ENCODE data around the gene CYP21A2. TPM values are rescaled to one million over a fixed set of nuclear protein-coding genes. Genes with fewer than 3 reads are reported as not detected.

The CYP21A2 gene
- total and polyA plus RNA-seq, 2 experiments from 2014 or later, result 0.62 to 1.0 TPM

DNA sequence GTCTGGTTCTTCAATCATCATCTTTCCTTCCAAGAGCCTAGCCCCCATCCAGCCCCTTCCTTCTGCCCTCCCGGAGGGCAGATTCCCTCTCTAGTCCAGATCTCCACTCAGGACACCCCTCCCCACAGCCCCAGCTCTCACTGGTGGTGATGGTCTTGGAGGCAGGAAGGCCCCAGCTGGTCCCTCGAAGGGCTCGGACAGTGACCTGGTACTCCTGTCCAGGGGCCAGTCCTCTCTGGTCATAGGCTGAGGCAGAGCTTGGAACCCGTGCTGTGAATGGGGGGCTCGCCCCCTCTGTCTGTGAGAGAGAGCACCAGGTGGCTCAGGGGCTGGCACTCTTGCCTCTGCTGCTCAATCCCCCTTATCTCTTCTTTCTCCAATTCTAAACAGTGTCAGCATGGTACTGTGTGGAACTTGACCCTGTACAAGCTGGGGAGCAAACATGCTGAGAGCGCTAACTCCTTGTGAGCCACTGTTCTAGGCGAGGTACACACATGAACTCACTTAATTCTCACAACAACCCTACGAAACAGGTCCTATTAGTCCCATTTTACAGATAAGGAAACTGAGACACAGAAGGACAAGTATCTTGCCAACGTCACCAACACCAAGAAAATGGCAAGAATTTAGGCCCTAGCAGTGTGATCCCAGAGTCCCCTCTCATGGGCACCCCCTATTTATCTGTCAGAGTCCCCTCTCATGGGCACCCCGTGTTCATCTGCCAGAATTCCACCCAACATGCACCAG is 51.0 kb downstream of the CYP21A2 start:
- H3K36me3 ChIP-seq, result no peaks in the 10 kb centered on the region
- DNase-seq (ENCODE audit: low read depth in 1 of 2, low spot score in 1 of 2), result no peak
- no peaks in the 10 kb centered on the region for H3K4me1 ChIP-seq (ENCODE audit: low read depth)
- H3K27ac ChIP-seq, result no peak overlapping the region
- TF ChIP-seq, protein P1, sequence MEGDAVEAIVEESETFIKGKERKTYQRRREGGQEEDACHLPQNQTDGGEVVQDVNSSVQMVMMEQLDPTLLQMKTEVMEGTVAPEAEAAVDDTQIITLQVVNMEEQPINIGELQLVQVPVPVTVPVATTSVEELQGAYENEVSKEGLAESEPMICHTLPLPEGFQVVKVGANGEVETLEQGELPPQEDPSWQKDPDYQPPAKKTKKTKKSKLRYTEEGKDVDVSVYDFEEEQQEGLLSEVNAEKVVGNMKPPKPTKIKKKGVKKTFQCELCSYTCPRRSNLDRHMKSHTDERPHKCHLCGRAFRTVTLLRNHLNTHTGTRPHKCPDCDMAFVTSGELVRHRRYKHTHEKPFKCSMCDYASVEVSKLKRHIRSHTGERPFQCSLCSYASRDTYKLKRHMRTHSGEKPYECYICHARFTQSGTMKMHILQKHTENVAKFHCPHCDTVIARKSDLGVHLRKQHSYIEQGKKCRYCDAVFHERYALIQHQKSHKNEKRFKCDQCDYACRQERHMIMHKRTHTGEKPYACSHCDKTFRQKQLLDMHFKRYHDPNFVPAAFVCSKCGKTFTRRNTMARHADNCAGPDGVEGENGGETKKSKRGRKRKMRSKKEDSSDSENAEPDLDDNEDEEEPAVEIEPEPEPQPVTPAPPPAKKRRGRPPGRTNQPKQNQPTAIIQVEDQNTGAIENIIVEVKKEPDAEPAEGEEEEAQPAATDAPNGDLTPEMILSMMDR (IDR thresholded peaks at IDR 0.05; ENCODE audit: low read depth, low read length), result no peak
- H3K9me3 ChIP-seq (ENCODE audit: low read depth), result no peaks in the 10 kb centered on the region
- peaks cover 9% of the 10 kb centered on the region for H3K27me3 ChIP-seq
- no peak overlapping the region for H3K4me3 ChIP-seq

Other genes with a start within 250 kb of the CYP21A2 start
- gene VARS1, start 242.7 kb upstream of the CYP21A2 start, total RNA-seq, result 46.3 and 49.7 TPM in 2 replicates
- 51.5 and 63.9 TPM in 2 replicates for gene VARS1, start 242.7 kb upstream of the CYP21A2 start, polyA plus RNA-seq
- 58.9 and 64.2 TPM in 2 replicates for gene LSM2, start 231.4 kb upstream of the CYP21A2 start, total RNA-seq
- 76.8 and 88.6 TPM in 2 replicates for gene LSM2, start 231.4 kb upstream of the CYP21A2 start, polyA plus RNA-seq
- 1.6 and 3.1 TPM in 2 replicates for gene HSPA1L, start 223.1 kb upstream of the CYP21A2 start, total RNA-seq
- 4.5 and 5.2 TPM in 2 replicates for gene HSPA1L, start 223.1 kb upstream of the CYP21A2 start, polyA plus RNA-seq
- 122 and 167 TPM in 2 replicates for gene HSPA1A, start 222.9 kb upstream of the CYP21A2 start, total RNA-seq
- gene HSPA1A, start 222.9 kb upstream of the CYP21A2 start, polyA plus RNA-seq, result 51.2 and 92.3 TPM in 2 replicates
- 184 and 226 TPM in 2 replicates for gene HSPA1B, start 210.7 kb upstream of the CYP21A2 start, total RNA-seq
- gene HSPA1B, start 210.7 kb upstream of the CYP21A2 start, polyA plus RNA-seq, result 88.0 and 88.8 TPM in 2 replicates
- 26.6 and 34.9 TPM in 2 replicates for gene NEU1, start 175.6 kb upstream of the CYP21A2 start, total RNA-seq
- gene NEU1, start 175.6 kb upstream of the CYP21A2 start, polyA plus RNA-seq, result 27.3 and 27.6 TPM in 2 replicates
- not detected in 2 replicates for gene SLC44A4, start 159.4 kb upstream of the CYP21A2 start, total RNA-seq
- 0.60 TPM in 1 of 2 replicates, not detected in the other for gene SLC44A4, start 159.4 kb upstream of the CYP21A2 start, polyA plus RNA-seq
- gene EHMT2, start 140.7 kb upstream of the CYP21A2 start, total RNA-seq, result 98.3 and 120 TPM in 2 replicates
- 89.6 and 115 TPM in 2 replicates for gene EHMT2, start 140.7 kb upstream of the CYP21A2 start, polyA plus RNA-seq
- gene ZBTB12, start 136.3 kb upstream of the CYP21A2 start, total RNA-seq, result 20.1 and 32.0 TPM in 2 replicates
- gene ZBTB12, start 136.3 kb upstream of the CYP21A2 start, polyA plus RNA-seq, result 0.62 TPM in 1 of 2 replicates, not detected in the other
- gene C2, start 110.7 kb upstream of the CYP21A2 start, total RNA-seq, result 1.9 TPM in 2 replicates
- gene C2, start 110.7 kb upstream of the CYP21A2 start, polyA plus RNA-seq, result 0.48 and 1.5 TPM in 2 replicates
- 0.42 and 0.66 TPM in 2 replicates for gene CFB, start 92.3 kb upstream of the CYP21A2 start, total RNA-seq
- gene CFB, start 92.3 kb upstream of the CYP21A2 start, polyA plus RNA-seq, result 1.3 TPM in 1 of 2 replicates, not detected in the other
- gene NELFE, start 79.4 kb upstream of the CYP21A2 start, total RNA-seq, result 165 and 186 TPM in 2 replicates
- gene NELFE, start 79.4 kb upstream of the CYP21A2 start, polyA plus RNA-seq, result 146 and 201 TPM in 2 replicates
- 36.4 and 62.6 TPM in 2 replicates for gene SKIC2, start 79.2 kb upstream of the CYP21A2 start, total RNA-seq
- gene SKIC2, start 79.2 kb upstream of the CYP21A2 start, polyA plus RNA-seq, result 53.1 and 68.5 TPM in 2 replicates
- 36.7 and 44.9 TPM in 2 replicates for gene DXO, start 66.3 kb upstream of the CYP21A2 start, total RNA-seq
- gene DXO, start 66.3 kb upstream of the CYP21A2 start, polyA plus RNA-seq, result 37.6 and 49.9 TPM in 2 replicates
- gene C4A, start 56.4 kb upstream of the CYP21A2 start, total RNA-seq, result 2.1 and 2.2 TPM in 2 replicates
- gene C4A, start 56.4 kb upstream of the CYP21A2 start, polyA plus RNA-seq, result 1.9 and 2.5 TPM in 2 replicates
- gene C4B, start 23.6 kb upstream of the CYP21A2 start, total RNA-seq, result 4.1 and 4.2 TPM in 2 replicates
- gene C4B, start 23.6 kb upstream of the CYP21A2 start, polyA plus RNA-seq, result 2.7 and 5.8 TPM in 2 replicates
- gene TNXB, start 70.9 kb downstream of the CYP21A2 start, total RNA-seq, result 3.0 and 9.3 TPM in 2 replicates
- gene TNXB, start 70.9 kb downstream of the CYP21A2 start, polyA plus RNA-seq, result 0.92 and 1.7 TPM in 2 replicates
- 39.7 and 60.8 TPM in 2 replicates for gene ATF6B, start 89.8 kb downstream of the CYP21A2 start, total RNA-seq
- 43.0 and 49.5 TPM in 2 replicates for gene ATF6B, start 89.8 kb downstream of the CYP21A2 start, polyA plus RNA-seq
- gene FKBPL, start 91.9 kb downstream of the CYP21A2 start, total RNA-seq, result 7.0 and 7.7 TPM in 2 replicates
- gene FKBPL, start 91.9 kb downstream of the CYP21A2 start, polyA plus RNA-seq, result 10.0 and 14.2 TPM in 2 replicates
- gene PRRT1, start 113.5 kb downstream of the CYP21A2 start, total RNA-seq, result 0.78 and 4.4 TPM in 2 replicates
- gene PRRT1, start 113.5 kb downstream of the CYP21A2 start, polyA plus RNA-seq, result 4.9 and 6.2 TPM in 2 replicates
- gene PPT2, start 115.7 kb downstream of the CYP21A2 start, total RNA-seq, result 42.7 and 147 TPM in 2 replicates
- 34.6 and 50.2 TPM in 2 replicates for gene PPT2, start 115.7 kb downstream of the CYP21A2 start, polyA plus RNA-seq
- 10.2 and 18.7 TPM in 2 replicates for gene EGFL8, start 126.2 kb downstream of the CYP21A2 start, total RNA-seq
- gene EGFL8, start 126.2 kb downstream of the CYP21A2 start, polyA plus RNA-seq, result 10.1 and 15.2 TPM in 2 replicates
- gene AGPAT1, start 137.7 kb downstream of the CYP21A2 start, total RNA-seq, result 128 and 146 TPM in 2 replicates
- gene AGPAT1, start 137.7 kb downstream of the CYP21A2 start, polyA plus RNA-seq, result 69.3 and 69.6 TPM in 2 replicates
- gene RNF5, start 140.0 kb downstream of the CYP21A2 start, total RNA-seq, result 180 and 188 TPM in 2 replicates
- 232 and 237 TPM in 2 replicates for gene RNF5, start 140.0 kb downstream of the CYP21A2 start, polyA plus RNA-seq
- 5.0 and 13.5 TPM in 2 replicates for gene AGER, start 145.8 kb downstream of the CYP21A2 start, total RNA-seq
- gene AGER, start 145.8 kb downstream of the CYP21A2 start, polyA plus RNA-seq, result 4.8 and 9.8 TPM in 2 replicates
- 124 and 130 TPM in 2 replicates for gene PBX2, start 151.8 kb downstream of the CYP21A2 start, total RNA-seq
- 17.3 and 23.9 TPM in 2 replicates for gene PBX2, start 151.8 kb downstream of the CYP21A2 start, polyA plus RNA-seq
- gene GPSM3, start 154.2 kb downstream of the CYP21A2 start, total RNA-seq, result 16.7 and 18.0 TPM in 2 replicates
- 14.5 and 17.4 TPM in 2 replicates for gene GPSM3, start 154.2 kb downstream of the CYP21A2 start, polyA plus RNA-seq
- 5.0 and 5.4 TPM in 2 replicates for gene NOTCH4, start 185.7 kb downstream of the CYP21A2 start, total RNA-seq
- gene NOTCH4, start 185.7 kb downstream of the CYP21A2 start, polyA plus RNA-seq, result 3.2 and 7.2 TPM in 2 replicates

Measured in cardiac muscle cell (in vitro differentiated cells and primary cell).